IMR-90 (cell line): ENCODE measurements around the gene ERBB4. TPM values are rescaled to one million over a fixed set of nuclear protein-coding genes. Genes with fewer than 3 reads are reported as not detected.

ENCODE experiments used
- ATAC-seq: fragments of 200-7000 bp; cut with Tn5 transposase; 2 replicates; pipeline ENCODE4 v1.9.1; 2020; ENCODE audit warnings: low read depth, mild to moderate bottlenecking, moderate library complexity
- BruUV-seq: library from RNA; stranded (reverse); fragments of 400-500 nt; replicated peaks from 2 replicates; lab custom pipeline; 2021; lab: Mats Ljungman, UMichigan
- CTCF ChIA-PET: fragments of 300-600 bp; formaldehyde crosslinking; extraction: SDS; loops from one replicate; lab custom pipeline; 2021; ENCODE audit warnings: antibody characterized with exemption; lab: Yijun Ruan, JAX
- POLR2A ChIA-PET: fragments of 300-600 bp; sonication (Branson Sonifier 250); formaldehyde crosslinking; loops from one replicate; lab custom pipeline; 2022; ENCODE audit warnings: antibody characterized with exemption; ENCODE audit not compliant: unreplicated experiment; lab: Charles Lee
- DNase-seq: peaks from one replicate; pipeline ENCODE4 v3.0.0; 2013
- H2AFZ ChIP-seq: replicated peaks from 2 replicates; pipeline ENCODE3; 2013; ENCODE audit warnings: low read length, mild to moderate bottlenecking; ENCODE audit not compliant: poor library complexity
- H2AK5ac ChIP-seq: 2 replicates; pipeline ENCODE4 v1.6.1; 2013; ENCODE audit warnings: low read depth, low read length, inconsistent platforms
- H2AK9ac ChIP-seq: replicated peaks from 2 replicates; pipeline ENCODE3; 2013; ENCODE audit warnings: mild to moderate bottlenecking, low read depth, low read length, moderate library complexity; ENCODE audit not compliant: poor library complexity
- H2BK120ac ChIP-seq: 2 replicates; pipeline ENCODE4 v1.6.1; 2013; ENCODE audit warnings: low read depth, low read length, inconsistent platforms
- H2BK15ac ChIP-seq: 3 replicates; pipeline ENCODE4 v1.6.1; 2013; ENCODE audit warnings: low read depth, low read length, inconsistent platforms
- H2BK20ac ChIP-seq: 2 replicates; pipeline ENCODE4 v1.6.1; 2013; ENCODE audit warnings: low read depth, mild to moderate bottlenecking, inconsistent platforms, low read length, moderate library complexity
- H2BK5ac ChIP-seq: 2 replicates; pipeline ENCODE4 v1.6.1; 2013; ENCODE audit warnings: mild to moderate bottlenecking, low read depth, low read length, inconsistent platforms; ENCODE audit not compliant: poor library complexity, severe bottlenecking
- H3K14ac ChIP-seq: replicated peaks from 2 replicates; pipeline ENCODE4 v1.6.1; 2013; ENCODE audit warnings: low read depth, low read length, inconsistent platforms
- H3K18ac ChIP-seq: 2 replicates; pipeline ENCODE4 v1.6.1; 2013; ENCODE audit warnings: low read depth, low read length, control low read depth
- H3K23ac ChIP-seq: 2 replicates; pipeline ENCODE4 v1.6.1; 2013; ENCODE audit warnings: low read depth, low read length, inconsistent platforms
- H3K27ac ChIP-seq: 2 replicates; pipeline ENCODE4 v1.5.1; 2013; ENCODE audit warnings: mild to moderate bottlenecking, control low read depth, low read length; ENCODE audit not compliant: insufficient read depth
- H3K27me3 ChIP-seq: 2 replicates; pipeline ENCODE4 v1.6.1; 2013; ENCODE audit warnings: low read length; ENCODE audit not compliant: control insufficient read depth, insufficient read depth
- H3K36me3 ChIP-seq: 2 replicates; pipeline ENCODE4 v1.6.1; 2013; ENCODE audit warnings: low read length, mixed read lengths; ENCODE audit not compliant: control insufficient read depth, insufficient read depth
- H3K4ac ChIP-seq: 2 replicates; pipeline ENCODE4 v1.6.1; 2013; ENCODE audit warnings: low read depth, low read length, inconsistent platforms
- H3K4me1 ChIP-seq: 2 replicates; pipeline ENCODE4 v1.6.1; 2013; ENCODE audit warnings: low read length, mixed read lengths; ENCODE audit not compliant: control insufficient read depth, insufficient read depth
- H3K4me2 ChIP-seq: 2 replicates; pipeline ENCODE4 v1.6.1; 2013; ENCODE audit warnings: low read depth, mild to moderate bottlenecking, control low read depth, low read length, moderate library complexity
- H3K4me3 ChIP-seq: 2 replicates; pipeline ENCODE4 v1.5.1; 2013; ENCODE audit warnings: low read depth, mild to moderate bottlenecking, control low read depth, low read length, moderate library complexity; ENCODE audit not compliant: insufficient read depth
- H3K56ac ChIP-seq: 2 replicates; pipeline ENCODE4 v1.6.1; 2013; ENCODE audit warnings: low read length, inconsistent platforms; ENCODE audit not compliant: insufficient read depth; ENCODE audit errors: extremely low read depth
- H3K79me1 ChIP-seq, 2 experiments: 2 replicates each; pipeline ENCODE4 v1.6.1; 2013; ENCODE audit warnings: low read length in 2 of 2, inconsistent platforms in 1 of 2, low read depth in 1 of 2
- H3K9ac ChIP-seq: 2 replicates; pipeline ENCODE4 v1.6.1; 2013; ENCODE audit warnings: low read depth, low read length, control low read depth
- H3K9me1 ChIP-seq: 2 replicates; pipeline ENCODE4 v1.6.1; 2013; ENCODE audit warnings: low read length, inconsistent platforms; ENCODE audit not compliant: insufficient read depth
- H3K9me3 ChIP-seq: 2 replicates; pipeline ENCODE4 v1.6.1; 2013; ENCODE audit warnings: low read length; ENCODE audit not compliant: control insufficient read depth, insufficient read depth
- H4K20me1 ChIP-seq: 2 replicates; pipeline ENCODE4 v1.6.1; 2013; ENCODE audit warnings: low read length, inconsistent platforms; ENCODE audit not compliant: insufficient read depth
- H4K5ac ChIP-seq: 2 replicates; pipeline ENCODE4 v1.6.1; 2013; ENCODE audit warnings: mild to moderate bottlenecking, low read depth, low read length, control low read depth
- H4K8ac ChIP-seq, 2 experiments: 2 replicates each; pipeline ENCODE4 v1.6.1; 2013; ENCODE audit warnings: low read depth in 2 of 2, low read length in 2 of 2, control low read depth in 1 of 2, inconsistent platforms in 1 of 2
- H4K91ac ChIP-seq: 2 replicates; pipeline ENCODE4 v1.6.1; 2013; ENCODE audit warnings: low read depth, low read length, inconsistent platforms; ENCODE audit not compliant: insufficient read depth
- BHLHE40 ChIP-seq: fragments of 150-350 bp; IDR thresholded peaks from 2 replicates; pipeline ENCODE4 v1.6.1; 2016; ENCODE audit warnings: mild to moderate bottlenecking, low read depth, low read length
- CEBPB ChIP-seq: IDR thresholded peaks from 2 replicates; pipeline ENCODE4 v1.6.1; 2012; ENCODE audit warnings: low read depth, low read length, improper control_type of control experiment
- CHD1 ChIP-seq: IDR thresholded peaks from 2 replicates; pipeline ENCODE4 v1.6.1; 2012; ENCODE audit warnings: low read depth, low read length, improper control_type of control experiment
- CTCF ChIP-seq: conservative IDR thresholded peaks from 2 replicates; pipeline ENCODE4 v1.5.1; 2012; ENCODE audit warnings: mild to moderate bottlenecking, low read depth, low read length, improper control_type of control experiment
- ELK1 ChIP-seq: fragments of 150-350 bp; IDR thresholded peaks from 2 replicates; pipeline ENCODE4 v1.6.1; 2016; ENCODE audit warnings: low read depth, mild to moderate bottlenecking, low read length, moderate library complexity, borderline replicate concordance
- FOS ChIP-seq: fragments of 150-350 bp; IDR thresholded peaks from 2 replicates; pipeline ENCODE4 v1.6.1; 2016; ENCODE audit warnings: low read depth, low read length
- MAFK ChIP-seq: IDR thresholded peaks from 2 replicates; pipeline ENCODE4 v1.6.1; 2012; ENCODE audit warnings: low read depth, low read length, improper control_type of control experiment
- MAZ ChIP-seq: IDR thresholded peaks from 2 replicates; pipeline ENCODE4 v1.6.1; 2012; ENCODE audit warnings: low read depth, mild to moderate bottlenecking, low read length, improper control_type of control experiment, moderate library complexity, borderline replicate concordance
- MXI1 ChIP-seq: IDR thresholded peaks from 2 replicates; pipeline ENCODE4 v1.6.1; 2012; ENCODE audit warnings: low read depth, mild to moderate bottlenecking, low read length, moderate library complexity, borderline replicate concordance
- NFE2L2 ChIP-seq: fragments of 150-350 bp; IDR thresholded peaks from 2 replicates; pipeline ENCODE4 v1.6.1; 2016; ENCODE audit warnings: low read depth, mild to moderate bottlenecking, low read length
- POLR2A ChIP-seq: IDR thresholded peaks from 2 replicates; pipeline ENCODE4 v1.6.1; 2012; ENCODE audit warnings: mild to moderate bottlenecking, low read depth, low read length
- RAD21 ChIP-seq: IDR thresholded peaks from 2 replicates; pipeline ENCODE4 v1.6.1; 2012; ENCODE audit warnings: low read length, improper control_type of control experiment
- RCOR1 ChIP-seq: IDR thresholded peaks from 2 replicates; pipeline ENCODE4 v1.6.1; 2012; ENCODE audit warnings: mild to moderate bottlenecking, low read length, improper control_type of control experiment; ENCODE audit not compliant: insufficient replicate concordance
- RFX5 ChIP-seq: IDR thresholded peaks from 2 replicates; pipeline ENCODE4 v1.8.0; 2012; ENCODE audit warnings: low read depth, mild to moderate bottlenecking, low read length, moderate library complexity
- SMC3 ChIP-seq: fragments of 150-350 bp; IDR thresholded peaks from 2 replicates; pipeline ENCODE4 v1.6.1; 2016; ENCODE audit warnings: low read depth, mild to moderate bottlenecking, antibody characterized with exemption, low read length, moderate library complexity
- USF2 ChIP-seq: fragments of 150-350 bp; IDR thresholded peaks from 2 replicates; pipeline ENCODE4 v1.6.1; 2017; ENCODE audit warnings: mild to moderate bottlenecking, antibody characterized with exemption, low read length, low read depth
- WGBS, 2 experiments: methylation state at CpG; one replicate each; pipeline versions ENCODE4 v1.1.5 to v1.1.7; 2013; ENCODE audit warnings: missing lambda C conversion rate in 2 of 2; ENCODE audit not compliant: insufficient read length in 1 of 2; ENCODE audit errors: extremely low coverage in 2 of 2; 5-methylcytosine and 5-hydroxymethylcytosine counted together
- dilution Hi-C: fragments of 300-500 bp; cut with HindIII; formaldehyde crosslinking; loops from one replicate; pipeline ENCODE4 v1.14.3; 2018; ENCODE audit warnings: low sequenced_read_pairs; ENCODE audit not compliant: unreplicated experiment
- in situ Hi-C: fragments of 300-500 bp; cut with MboI; formaldehyde crosslinking; loops from 3 replicates; pipeline ENCODE4 v1.14.3; 2019; ENCODE audit warnings: low sequenced_read_pairs, inconsistent platforms, mixed read lengths
- intact Hi-C: fragments of 100-400 bp; cut with micrococcal nuclease; formaldehyde crosslinking; loops from 2 replicates; pipeline ENCODE4 v1.10.0; 2022
- polyA plus RNA-seq, 3 experiments: library from polyadenylated mRNA; depleted of rRNA; stranded (reverse); fragments of >200 nt; gene quantifications; 2 replicates each; pipeline ENCODE4 v1.2.3, GENCODE V29; 2012; ENCODE audit warnings: low replicate concordance in 1 of 3
- total RNA-seq: library from RNA; depleted of rRNA; stranded (reverse); fragments of >200 nt; gene quantifications from 2 replicates; pipeline ENCODE4 v1.2.3, GENCODE V29; 2012

ERBB4 gene
- total and polyA plus RNA-seq, 2 of the 4 experiments (the other 2 are of a cell fraction), result not detected

GRCh38 chr2:211944572-211944971 is 594.0 kb downstream of the ERBB4 start:
- H3K4ac ChIP-seq, result no peak overlapping the region
- no peak overlapping the region for H2BK5ac ChIP-seq
- no peaks in the 10 kb centered on the region for H3K36me3 ChIP-seq
- no peak overlapping the region for H4K91ac ChIP-seq
- no peak overlapping the region for H4K8ac ChIP-seq
- no peaks in the 10 kb centered on the region for H4K20me1 ChIP-seq
- POLR2A ChIA-PET, result no interaction called here
- CTCF ChIA-PET, result no interaction called here
- H3K27me3 ChIP-seq, result no peaks in the 10 kb centered on the region
- H3K9me1 ChIP-seq, result no peaks in the 10 kb centered on the region
- no peak overlapping the region for H3K23ac ChIP-seq
- H3K56ac ChIP-seq, result no peak overlapping the region
- no peaks in the 10 kb centered on the region for H3K4me1 ChIP-seq
- H3K18ac ChIP-seq, result no peak overlapping the region
- no peaks in the 10 kb centered on the region for H3K9me3 ChIP-seq
- no peak overlapping the region for H2BK20ac ChIP-seq
- WGBS, 2 experiments, result no CpG with 5 or more reads among the region's 1 CpG
- no peak overlapping the region for H3K4me2 ChIP-seq
- no peak overlapping the region for H2BK120ac ChIP-seq
- no peak overlapping the region for H2AK9ac ChIP-seq
- intact Hi-C loops (no loop called here), dilution Hi-C loops (no loop called here), in situ Hi-C loops (no loop called here)
- H2AK5ac ChIP-seq, result no peak overlapping the region
- no peak overlapping the region for H3K27ac ChIP-seq
- no peak overlapping the region for H3K14ac ChIP-seq
- H3K9ac ChIP-seq, result no peak overlapping the region
- no peaks in the 10 kb centered on the region for H3K79me1 ChIP-seq
- ATAC-seq (no peak), DNase-seq (no peak)
- no TSS peak for BruUV-seq
- no peak overlapping the region for H3K4me3 ChIP-seq
- no peak overlapping the region for H2AFZ ChIP-seq
- no peak overlapping the region for H2BK15ac ChIP-seq
- TF ChIP-seq CHD1 (no peak), USF2 (no peak), RAD21 (no peak), BHLHE40 (no peak), CEBPB (no peak), NFE2L2 (no peak), POLR2A (no peak), MAFK (no peak), MXI1 (no peak), ELK1 (no peak), RFX5 (no peak), MAZ (no peak), CTCF (no peak), RCOR1 (no peak), SMC3 (no peak), FOS (no peak)
- no peak overlapping the region for H4K5ac ChIP-seq
